KMS-11 (cell line): Measurements from ENCODE around the gene ACTN2.

Experiments
- H2AFZ ChIP-seq: fragments of 200-600 bp; sonication (generic); 2 replicates; pipeline ENCODE4 v1.6.1; 2016; ENCODE audit warnings: antibody characterized with exemption, mixed run types, low read depth
- H3K27ac ChIP-seq: fragments of 200-600 bp; sonication (generic); 2 replicates; pipeline ENCODE4 v1.6.1; 2016; ENCODE audit warnings: mild to moderate bottlenecking, mixed run types
- H3K27me3 ChIP-seq: fragments of 200-600 bp; sonication (generic); 2 replicates; pipeline ENCODE4 v1.6.1; 2017; ENCODE audit warnings: mild to moderate bottlenecking, low read depth, mixed run types, moderate library complexity; ENCODE audit not compliant: insufficient read depth
- H3K36me3 ChIP-seq: fragments of 200-600 bp; sonication (generic); 2 replicates; pipeline ENCODE4 v1.6.1; 2017; ENCODE audit warnings: mild to moderate bottlenecking, mixed run types; ENCODE audit not compliant: insufficient read depth
- H3K4me1 ChIP-seq: fragments of 200-600 bp; sonication (generic); 2 replicates; pipeline ENCODE4 v1.6.1; 2016; ENCODE audit warnings: mild to moderate bottlenecking, low read depth, mixed run types; ENCODE audit not compliant: poor library complexity, severe bottlenecking
- H3K4me2 ChIP-seq: fragments of 200-600 bp; sonication (generic); 2 replicates; pipeline ENCODE4 v1.7.0; 2016; ENCODE audit warnings: mild to moderate bottlenecking, mixed run types
- H3K4me3 ChIP-seq: fragments of 200-600 bp; sonication (generic); IDR thresholded peaks from 2 replicates; pipeline ENCODE4 v1.6.1; 2017; ENCODE audit warnings: low read depth, low read length, mixed read lengths; ENCODE audit not compliant: insufficient read depth
- H3K79me2 ChIP-seq: fragments of 200-600 bp; sonication (generic); 2 replicates; pipeline ENCODE4 v1.6.1; 2016; ENCODE audit warnings: low read depth, mixed run types; ENCODE audit not compliant: insufficient read depth
- H3K9ac ChIP-seq: fragments of 200-600 bp; sonication (generic); 2 replicates; pipeline ENCODE4 v1.6.1; 2016; ENCODE audit warnings: mild to moderate bottlenecking, mixed run types
- H4K20me1 ChIP-seq: fragments of 200-600 bp; sonication (generic); 2 replicates; pipeline ENCODE4 v1.6.1; 2016; ENCODE audit warnings: mild to moderate bottlenecking, mixed run types; ENCODE audit not compliant: insufficient read depth
- TF ChIP-seq, protein P1 (sequence below): fragments of 200-600 bp; sonication (generic); conservative IDR thresholded peaks from 2 replicates; pipeline ENCODE4 v1.6.1; 2017; ENCODE audit warnings: low read depth, mild to moderate bottlenecking, antibody characterized with exemption, low read length, moderate library complexity, mixed read lengths

The ACTN2 gene

GRCh38 chr1:236687273-236687672 lies 974 bp downstream of the ACTN2 start:
- Histone ChIP-seq H2AFZ (no peak overlapping the region), H3K4me3 (no peak overlapping the region), H3K27ac (no peak overlapping the region), H3K4me2 (no peak overlapping the region), H4K20me1 (no peaks in the 10 kb centered on the region), H3K79me2 (no peaks in the 10 kb centered on the region), H3K4me1 (no peaks in the 10 kb centered on the region), H3K9ac (no peak overlapping the region), H3K27me3 (no peaks in the 10 kb centered on the region), H3K36me3 (no peaks in the 10 kb centered on the region)
- TF ChIP-seq, protein P1, sequence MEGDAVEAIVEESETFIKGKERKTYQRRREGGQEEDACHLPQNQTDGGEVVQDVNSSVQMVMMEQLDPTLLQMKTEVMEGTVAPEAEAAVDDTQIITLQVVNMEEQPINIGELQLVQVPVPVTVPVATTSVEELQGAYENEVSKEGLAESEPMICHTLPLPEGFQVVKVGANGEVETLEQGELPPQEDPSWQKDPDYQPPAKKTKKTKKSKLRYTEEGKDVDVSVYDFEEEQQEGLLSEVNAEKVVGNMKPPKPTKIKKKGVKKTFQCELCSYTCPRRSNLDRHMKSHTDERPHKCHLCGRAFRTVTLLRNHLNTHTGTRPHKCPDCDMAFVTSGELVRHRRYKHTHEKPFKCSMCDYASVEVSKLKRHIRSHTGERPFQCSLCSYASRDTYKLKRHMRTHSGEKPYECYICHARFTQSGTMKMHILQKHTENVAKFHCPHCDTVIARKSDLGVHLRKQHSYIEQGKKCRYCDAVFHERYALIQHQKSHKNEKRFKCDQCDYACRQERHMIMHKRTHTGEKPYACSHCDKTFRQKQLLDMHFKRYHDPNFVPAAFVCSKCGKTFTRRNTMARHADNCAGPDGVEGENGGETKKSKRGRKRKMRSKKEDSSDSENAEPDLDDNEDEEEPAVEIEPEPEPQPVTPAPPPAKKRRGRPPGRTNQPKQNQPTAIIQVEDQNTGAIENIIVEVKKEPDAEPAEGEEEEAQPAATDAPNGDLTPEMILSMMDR = no peak

GRCh38 chr1:236688705-236689104 lies 2.4 kb downstream of the ACTN2 start:
- H3K4me1 ChIP-seq = no peaks in the 10 kb centered on the region
- TF ChIP-seq, protein P1 = no peak
- no peak overlapping the region for H3K9ac ChIP-seq
- no peak overlapping the region for H2AFZ ChIP-seq
- H3K4me2 ChIP-seq = no peak overlapping the region
- no peaks in the 10 kb centered on the region for H4K20me1 ChIP-seq
- no peak overlapping the region for H3K27ac ChIP-seq
- H3K36me3 ChIP-seq = no peaks in the 10 kb centered on the region
- H3K79me2 ChIP-seq = no peaks in the 10 kb centered on the region
- no peaks in the 10 kb centered on the region for H3K27me3 ChIP-seq
- H3K4me3 ChIP-seq = no peak overlapping the region

DNA sequence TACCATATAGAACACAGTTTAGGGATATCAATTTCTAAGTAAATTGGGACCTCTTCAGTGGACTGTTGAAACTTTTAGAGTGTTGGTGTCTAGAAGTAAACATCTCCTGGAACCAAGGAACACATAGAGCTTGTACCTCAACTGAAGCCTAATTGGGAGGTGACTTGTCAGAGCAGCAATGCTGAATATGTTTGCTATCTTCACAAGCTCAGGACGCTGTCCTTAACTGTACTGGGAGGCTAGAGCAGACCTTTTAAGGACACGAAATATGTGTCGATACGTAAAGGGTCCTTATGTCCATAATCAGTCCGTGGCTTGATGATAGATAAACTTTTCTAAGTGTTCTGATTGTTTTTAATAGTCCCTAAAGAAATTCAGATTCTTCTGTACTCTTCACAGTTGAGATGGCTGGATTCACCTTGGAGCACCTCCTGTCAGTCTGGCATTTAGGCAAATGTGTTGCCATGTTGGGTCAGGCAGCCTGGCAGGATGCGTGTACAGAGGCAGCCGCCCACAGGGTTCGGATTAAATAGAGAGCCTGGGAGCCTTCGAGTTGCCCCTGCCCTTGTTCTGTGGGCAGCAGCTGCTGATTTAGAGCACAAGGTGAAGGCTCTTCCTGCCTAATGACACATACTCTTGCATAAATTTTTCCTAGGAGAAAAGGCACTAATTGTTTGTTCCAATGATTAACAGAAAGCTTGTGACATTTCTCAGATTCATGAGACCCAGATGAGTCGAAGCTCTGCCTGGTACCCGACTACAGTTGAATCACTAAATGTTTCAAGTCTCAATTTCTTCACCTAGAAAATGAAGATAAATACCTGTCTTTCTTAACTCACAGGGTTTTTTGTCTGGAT lies 3.6 kb downstream of the ACTN2 start:
- H3K27me3 ChIP-seq = no peaks in the 10 kb centered on the region
- no peaks in the 10 kb centered on the region for H3K36me3 ChIP-seq
- no peak overlapping the region for H3K9ac ChIP-seq
- no peak overlapping the region for H3K27ac ChIP-seq
- no peaks in the 10 kb centered on the region for H3K4me1 ChIP-seq
- H3K4me3 ChIP-seq = no peak overlapping the region
- no peaks in the 10 kb centered on the region for H4K20me1 ChIP-seq
- H2AFZ ChIP-seq = no peak overlapping the region
- TF ChIP-seq, protein P1 = no peak
- H3K79me2 ChIP-seq = no peaks in the 10 kb centered on the region
- H3K4me2 ChIP-seq = no peak overlapping the region

DNA sequence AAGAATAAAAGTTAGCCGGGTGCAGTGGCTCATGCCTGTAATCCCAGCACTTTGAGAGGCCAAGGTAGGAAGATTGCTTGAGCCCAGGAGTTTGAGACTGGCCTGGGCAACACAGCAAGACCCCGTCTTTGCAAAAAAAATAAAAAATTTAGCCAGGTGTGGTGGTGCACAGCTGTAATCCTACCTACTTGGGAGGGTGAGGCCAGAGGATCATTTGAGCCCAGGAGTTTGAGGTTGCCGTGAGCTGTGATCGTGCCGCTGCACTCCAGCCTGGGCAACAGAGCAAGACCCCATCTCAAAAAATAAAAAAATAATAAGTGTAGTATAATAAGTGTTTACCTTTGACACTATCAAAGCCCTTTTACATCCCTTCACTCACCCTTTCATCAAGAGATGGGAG lies 5.0 kb downstream of the ACTN2 start:
- H3K27me3 ChIP-seq = no peaks in the 10 kb centered on the region
- H3K4me2 ChIP-seq = no peak overlapping the region
- no peak overlapping the region for H3K4me3 ChIP-seq
- no peak overlapping the region for H2AFZ ChIP-seq
- no peak overlapping the region for H3K9ac ChIP-seq
- H3K36me3 ChIP-seq = no peaks in the 10 kb centered on the region
- H3K79me2 ChIP-seq = no peaks in the 10 kb centered on the region
- no peak overlapping the region for H3K27ac ChIP-seq
- TF ChIP-seq, protein P1 = no peak
- H3K4me1 ChIP-seq = no peaks in the 10 kb centered on the region
- no peaks in the 10 kb centered on the region for H4K20me1 ChIP-seq
